ENCODE results near the gene GNAI3.

DNA sequence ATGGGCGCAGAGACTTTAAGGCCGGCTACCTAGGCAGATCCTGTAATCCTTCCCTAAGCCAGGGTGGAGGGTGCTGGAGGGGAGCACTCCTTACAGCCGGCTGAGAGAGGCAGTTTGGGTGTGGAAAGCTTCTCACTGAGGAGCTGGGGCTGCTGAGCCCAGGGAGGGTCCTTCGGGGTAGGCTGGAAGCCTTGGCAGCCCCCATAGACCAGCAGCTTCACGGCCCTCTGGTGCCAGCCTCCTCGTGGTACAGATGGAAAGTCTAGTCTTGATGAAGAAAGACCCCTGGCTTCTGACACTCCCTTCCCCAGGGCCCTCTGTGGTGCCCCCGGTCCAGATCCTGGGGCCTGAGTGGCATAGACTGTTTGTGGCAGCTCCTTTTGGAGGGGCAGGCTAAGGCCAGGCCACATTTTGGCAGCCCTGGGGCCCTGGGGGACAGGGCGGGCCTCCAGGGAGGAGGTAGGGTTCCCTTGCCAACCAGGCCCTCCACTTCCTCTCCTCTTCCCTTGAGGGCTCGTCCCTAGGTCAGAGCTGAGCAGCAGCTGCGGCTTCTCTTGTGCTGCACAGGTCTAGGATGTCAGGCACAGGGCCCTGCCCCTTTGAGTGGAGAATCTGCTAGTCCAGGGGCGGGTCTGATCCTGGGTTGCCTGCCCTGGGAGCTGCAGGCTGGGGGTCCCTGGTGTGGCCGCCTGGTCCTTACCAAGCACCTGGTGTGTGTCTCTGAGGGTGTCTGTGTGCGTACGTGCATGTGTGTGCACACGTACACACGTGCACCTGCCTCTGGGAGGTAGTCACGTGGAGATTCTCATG, 76.0 kb downstream of the GNAI3 start:
- TF ChIP-seq, protein P1, sequence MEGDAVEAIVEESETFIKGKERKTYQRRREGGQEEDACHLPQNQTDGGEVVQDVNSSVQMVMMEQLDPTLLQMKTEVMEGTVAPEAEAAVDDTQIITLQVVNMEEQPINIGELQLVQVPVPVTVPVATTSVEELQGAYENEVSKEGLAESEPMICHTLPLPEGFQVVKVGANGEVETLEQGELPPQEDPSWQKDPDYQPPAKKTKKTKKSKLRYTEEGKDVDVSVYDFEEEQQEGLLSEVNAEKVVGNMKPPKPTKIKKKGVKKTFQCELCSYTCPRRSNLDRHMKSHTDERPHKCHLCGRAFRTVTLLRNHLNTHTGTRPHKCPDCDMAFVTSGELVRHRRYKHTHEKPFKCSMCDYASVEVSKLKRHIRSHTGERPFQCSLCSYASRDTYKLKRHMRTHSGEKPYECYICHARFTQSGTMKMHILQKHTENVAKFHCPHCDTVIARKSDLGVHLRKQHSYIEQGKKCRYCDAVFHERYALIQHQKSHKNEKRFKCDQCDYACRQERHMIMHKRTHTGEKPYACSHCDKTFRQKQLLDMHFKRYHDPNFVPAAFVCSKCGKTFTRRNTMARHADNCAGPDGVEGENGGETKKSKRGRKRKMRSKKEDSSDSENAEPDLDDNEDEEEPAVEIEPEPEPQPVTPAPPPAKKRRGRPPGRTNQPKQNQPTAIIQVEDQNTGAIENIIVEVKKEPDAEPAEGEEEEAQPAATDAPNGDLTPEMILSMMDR (IDR thresholded peaks at IDR 0.05; ENCODE audit: insufficient read depth, low read length), result no peak
- TF ChIP-seq POLR2AphosphoS5 (IDR thresholded peaks at IDR 0.05; ENCODE audit: low read depth) (no peak), GABPA (IDR thresholded peaks at IDR 0.05; ENCODE audit: low read depth) (no peak), SPI1 (IDR thresholded peaks at IDR 0.05; ENCODE audit: borderline replicate concordance, low read depth) (peak; percentile 93)
- TF ChIP-seq, protein P2, sequence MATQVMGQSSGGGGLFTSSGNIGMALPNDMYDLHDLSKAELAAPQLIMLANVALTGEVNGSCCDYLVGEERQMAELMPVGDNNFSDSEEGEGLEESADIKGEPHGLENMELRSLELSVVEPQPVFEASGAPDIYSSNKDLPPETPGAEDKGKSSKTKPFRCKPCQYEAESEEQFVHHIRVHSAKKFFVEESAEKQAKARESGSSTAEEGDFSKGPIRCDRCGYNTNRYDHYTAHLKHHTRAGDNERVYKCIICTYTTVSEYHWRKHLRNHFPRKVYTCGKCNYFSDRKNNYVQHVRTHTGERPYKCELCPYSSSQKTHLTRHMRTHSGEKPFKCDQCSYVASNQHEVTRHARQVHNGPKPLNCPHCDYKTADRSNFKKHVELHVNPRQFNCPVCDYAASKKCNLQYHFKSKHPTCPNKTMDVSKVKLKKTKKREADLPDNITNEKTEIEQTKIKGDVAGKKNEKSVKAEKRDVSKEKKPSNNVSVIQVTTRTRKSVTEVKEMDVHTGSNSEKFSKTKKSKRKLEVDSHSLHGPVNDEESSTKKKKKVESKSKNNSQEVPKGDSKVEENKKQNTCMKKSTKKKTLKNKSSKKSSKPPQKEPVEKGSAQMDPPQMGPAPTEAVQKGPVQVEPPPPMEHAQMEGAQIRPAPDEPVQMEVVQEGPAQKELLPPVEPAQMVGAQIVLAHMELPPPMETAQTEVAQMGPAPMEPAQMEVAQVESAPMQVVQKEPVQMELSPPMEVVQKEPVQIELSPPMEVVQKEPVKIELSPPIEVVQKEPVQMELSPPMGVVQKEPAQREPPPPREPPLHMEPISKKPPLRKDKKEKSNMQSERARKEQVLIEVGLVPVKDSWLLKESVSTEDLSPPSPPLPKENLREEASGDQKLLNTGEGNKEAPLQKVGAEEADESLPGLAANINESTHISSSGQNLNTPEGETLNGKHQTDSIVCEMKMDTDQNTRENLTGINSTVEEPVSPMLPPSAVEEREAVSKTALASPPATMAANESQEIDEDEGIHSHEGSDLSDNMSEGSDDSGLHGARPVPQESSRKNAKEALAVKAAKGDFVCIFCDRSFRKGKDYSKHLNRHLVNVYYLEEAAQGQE (IDR thresholded peaks at IDR 0.05; ENCODE audit: insufficient replicate concordance, low read depth), result no peak

Measured in HL-60 (cell line).